GM18517 (cell line): ENCODE results near the gene RBM23.
A peak's percentile ranks its signal among the peaks of the same experiment; 100 is the strongest.
"Not testable (repeated sequence)": the region's sequence is repeated elsewhere in the genome, so short reads cannot be mapped to it uniquely, and the experiment has no call there.

ENCODE experiments used
- ATAC-seq: cut with Tn5 transposase; IDR thresholded peaks from one replicate; pipeline ENCODE4 v1.9.1; 2021; ENCODE audit warnings: mild to moderate bottlenecking, moderate library complexity; ENCODE audit not compliant: unreplicated experiment

RBM23 gene

GRCh38 chr14:22870811-22871223 is 48.1 kb downstream of the RBM23 start:
- peak; percentile 49 for ATAC-seq

- ATAC-seq = no peak
Measured at GRCh38 chr14:22866874-22867273, 52.1 kb downstream of the RBM23 start.

GRCh38 chr14:22865424-22866405 is 53.2 kb downstream of the RBM23 start:
- no peak for ATAC-seq

DNA sequence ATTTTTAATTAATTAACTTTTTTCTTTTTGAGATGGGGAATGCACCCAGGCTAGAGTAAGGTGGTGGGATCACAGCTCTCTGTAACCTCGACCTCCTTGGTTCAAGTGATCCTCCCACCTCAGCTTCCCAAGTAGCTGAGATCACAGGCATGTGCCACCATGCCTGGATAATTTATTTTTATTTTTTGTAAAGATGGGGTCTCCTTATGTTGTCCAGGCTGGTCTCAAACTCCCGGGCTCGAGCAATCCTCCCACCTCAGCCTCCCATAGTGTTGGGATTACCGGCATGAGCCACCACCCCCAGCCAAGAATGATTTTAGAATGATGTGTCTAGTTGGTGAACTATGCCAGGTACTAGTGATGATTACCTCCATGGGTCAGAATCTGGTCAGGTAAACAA is 54.0 kb downstream of the RBM23 start:
- ATAC-seq = no peak

- no peak for ATAC-seq
Measured at GRCh38 chr14:22861651-22862050, 57.3 kb downstream of the RBM23 start.

GRCh38 chr14:22860377-22860776 is 58.6 kb downstream of the RBM23 start:
- ATAC-seq = not testable (repeated sequence)

GRCh38 chr14:22856428-22856827 is 62.5 kb downstream of the RBM23 start:
- ATAC-seq = no peak

DNA sequence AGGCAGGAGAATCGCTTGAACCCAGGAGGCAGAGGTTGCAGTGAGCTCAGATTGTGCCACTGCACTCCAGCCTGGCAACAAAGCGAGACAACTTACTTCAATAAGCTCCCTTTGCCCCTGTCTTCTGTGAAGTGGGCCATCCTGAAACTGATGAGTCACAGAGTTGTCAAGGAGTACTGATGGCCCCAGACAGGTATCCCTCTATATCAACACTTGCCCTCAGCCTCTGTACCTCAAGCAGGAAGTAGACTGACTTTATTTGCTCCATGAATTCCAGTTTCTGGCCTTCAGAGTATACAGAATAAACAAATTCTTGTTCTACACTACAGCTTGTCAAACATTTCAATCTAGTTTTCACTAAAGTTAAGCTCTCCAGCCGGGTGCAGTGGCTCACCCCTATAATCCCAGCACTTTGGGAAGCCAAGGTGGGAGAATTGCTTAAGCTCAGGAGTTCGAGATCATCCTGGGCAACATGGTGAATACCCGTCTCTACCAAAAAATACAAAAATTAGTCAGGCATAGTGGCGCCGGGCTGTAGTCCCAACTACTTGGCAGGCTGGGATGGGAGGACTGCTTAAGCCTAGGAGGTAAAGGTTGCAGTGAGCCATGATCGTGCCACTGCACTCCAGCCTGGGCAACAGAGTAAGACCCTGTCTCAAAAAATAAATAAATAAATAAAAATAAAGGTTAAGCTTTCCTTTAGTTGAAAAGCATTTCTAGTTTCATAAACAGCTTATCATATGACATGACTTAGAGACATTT is 63.8 kb downstream of the RBM23 start:
- no peak for ATAC-seq

DNA sequence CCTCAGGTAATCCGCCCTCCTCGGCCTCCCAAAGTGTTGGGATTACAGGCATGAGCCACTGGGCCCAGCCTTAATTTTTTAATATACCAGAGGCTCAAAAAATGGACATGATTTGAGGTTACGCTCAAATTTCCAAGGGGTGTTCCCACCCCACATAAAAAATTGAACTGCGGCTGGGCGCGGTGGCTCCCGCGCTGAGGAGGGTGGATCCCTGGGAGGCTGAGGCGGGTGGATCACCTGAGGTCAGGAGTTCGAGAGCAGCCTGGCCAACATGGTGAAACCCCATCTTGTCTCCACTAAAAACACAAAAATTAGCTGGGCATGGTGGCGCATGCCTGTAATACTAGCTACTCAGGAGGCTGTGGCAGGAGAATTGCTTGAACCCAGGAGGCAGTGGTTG is 64.7 kb downstream of the RBM23 start:
- not testable (repeated sequence) for ATAC-seq

GRCh38 chr14:22852940-22853767 is 65.8 kb downstream of the RBM23 start:
- ATAC-seq = peak; percentile 63

DNA sequence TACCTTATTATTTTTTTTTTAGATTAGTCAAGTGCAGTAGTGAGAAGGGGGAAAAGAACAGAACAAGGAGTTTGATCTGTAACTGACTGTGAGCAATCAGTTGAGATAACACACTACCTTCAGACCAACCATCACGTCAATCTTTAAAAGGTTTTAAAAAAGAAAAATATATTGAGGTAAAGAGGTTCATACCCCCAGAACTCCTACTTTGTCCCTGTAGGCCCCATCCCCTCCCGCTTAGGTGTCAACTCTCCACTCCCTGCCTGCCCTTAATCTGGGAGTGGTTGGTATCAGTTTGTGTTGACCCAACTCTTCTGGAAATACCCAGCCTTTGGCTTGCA is 66.4 kb downstream of the RBM23 start:
- no peak for ATAC-seq

DNA sequence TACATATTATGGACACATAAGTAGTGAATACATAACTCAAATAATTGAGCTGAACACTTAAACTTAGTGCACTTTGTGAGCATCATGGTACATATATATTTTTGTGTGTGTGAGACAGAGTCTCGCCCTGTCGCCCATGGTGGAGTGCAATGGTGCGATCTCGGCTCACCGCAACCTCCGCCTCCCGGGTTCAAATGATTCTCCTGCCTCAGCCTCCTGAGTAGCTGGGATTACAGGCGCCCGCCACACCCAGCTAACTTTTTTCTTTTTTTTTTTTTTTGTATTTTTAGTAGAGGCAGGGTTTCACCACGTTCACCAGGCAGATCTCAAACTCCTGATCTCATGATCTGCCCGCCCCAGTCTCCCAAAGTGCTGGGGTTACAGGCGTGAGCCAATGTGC is 66.8 kb downstream of the RBM23 start:
- ATAC-seq = not testable (repeated sequence)

- ATAC-seq = no peak
Measured at GRCh38 chr14:22850944-22851764, 67.8 kb downstream of the RBM23 start.

- ATAC-seq = no peak
Measured at GRCh38 chr14:22849212-22849819, 69.6 kb downstream of the RBM23 start.

DNA sequence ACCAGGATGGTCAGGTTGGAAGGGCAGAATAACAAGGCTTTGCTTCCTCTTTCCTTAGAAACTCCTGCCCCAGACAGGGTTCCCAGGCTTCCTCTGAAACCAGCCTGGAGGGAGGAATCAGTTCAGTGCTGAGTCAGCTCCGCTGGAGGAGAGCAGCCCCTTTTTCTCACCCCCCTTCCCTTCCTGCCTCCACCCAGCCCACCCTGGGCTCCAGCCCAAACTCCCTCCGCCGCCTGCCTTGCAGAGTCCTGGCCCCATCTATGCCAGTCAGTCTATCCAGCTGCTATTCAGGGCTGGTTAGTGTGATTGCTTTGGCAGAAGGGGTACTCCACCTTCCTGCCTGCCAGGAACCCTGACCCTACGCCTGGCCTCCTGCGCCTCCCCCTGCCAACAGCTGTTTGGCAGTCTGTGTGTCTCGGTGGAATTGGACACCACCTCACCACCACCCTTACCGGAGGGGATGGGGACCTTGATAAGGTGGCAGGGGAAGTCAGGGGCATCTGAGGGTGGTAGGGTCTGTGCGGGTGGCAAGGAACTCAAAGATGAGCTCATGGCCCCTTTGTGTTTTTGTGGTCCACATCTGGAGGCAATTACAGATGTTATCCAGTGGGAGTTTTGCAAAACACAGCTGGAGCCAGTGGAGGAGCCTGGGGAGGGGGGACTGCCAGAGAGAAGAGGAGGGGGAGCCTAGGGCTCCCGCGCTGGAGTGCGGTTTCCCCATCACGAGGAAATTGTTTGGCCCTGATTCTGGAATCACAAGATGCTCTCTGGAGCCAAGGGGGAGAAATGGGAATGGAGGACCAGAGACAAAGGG is 70.4 kb downstream of the RBM23 start:
- ATAC-seq = no peak

DNA sequence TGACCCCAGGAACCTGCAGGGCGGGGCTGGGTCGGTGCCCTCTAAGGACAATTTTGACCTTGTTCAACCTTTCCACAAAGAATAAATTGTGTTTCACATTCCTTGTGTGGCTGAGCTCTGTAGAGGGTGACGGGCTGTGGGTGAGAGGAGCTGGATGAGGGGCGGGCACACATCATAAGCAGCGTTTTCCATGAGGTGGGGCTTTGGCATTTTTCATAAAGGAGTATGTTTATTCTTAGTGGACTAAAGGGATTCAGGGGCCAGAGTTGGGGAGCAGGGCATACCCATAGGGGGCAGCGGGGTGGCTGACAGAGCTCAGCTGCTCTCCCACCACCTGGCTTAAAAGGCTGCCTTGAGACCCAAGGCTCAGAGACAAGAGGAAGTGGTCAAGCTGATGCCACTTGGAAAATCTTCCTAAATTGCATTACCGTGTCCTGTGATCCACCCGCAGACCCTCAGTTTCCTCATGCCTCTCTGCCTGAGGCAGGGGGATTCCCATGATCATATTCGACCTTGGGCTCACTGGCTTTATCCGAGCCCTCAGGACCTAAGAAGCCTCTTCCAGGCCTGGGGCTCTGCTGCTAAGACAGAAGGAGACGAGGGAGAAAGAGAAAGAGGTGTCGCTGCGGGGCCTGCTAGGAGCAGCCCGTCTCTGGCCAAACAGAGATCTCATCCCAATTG is 71.1 kb downstream of the RBM23 start:
- no peak for ATAC-seq

DNA sequence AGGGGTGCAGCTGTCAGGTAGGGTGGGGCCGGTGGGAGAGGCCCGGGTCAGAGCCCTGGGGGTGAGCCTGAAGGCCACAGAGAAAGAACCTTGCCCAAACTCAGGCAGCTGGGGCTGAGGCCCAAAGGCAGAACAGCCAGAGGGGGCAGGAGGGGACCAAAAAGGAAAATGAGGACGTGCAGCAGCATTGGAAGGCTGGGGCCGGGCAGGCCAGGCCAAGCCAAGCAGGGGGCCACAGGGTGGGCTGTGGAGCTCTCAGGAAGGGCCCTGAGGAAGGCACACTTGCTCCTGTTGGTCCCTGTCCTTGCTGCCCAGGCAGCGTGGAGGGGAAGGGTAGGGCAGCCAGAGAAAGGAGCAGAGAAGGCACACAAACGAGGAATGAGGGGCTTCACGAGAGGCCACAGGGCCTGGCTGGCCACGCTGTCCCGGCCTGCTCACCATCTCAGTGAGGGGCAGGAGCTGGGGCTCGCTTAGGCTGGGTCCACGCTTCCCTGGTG is 72.1 kb downstream of the RBM23 start:
- no peak for ATAC-seq
